ENCODE results near the gene TMEM115.

TMEM115 gene

GRCh38 chr3:50354186-50354764, 5.0 kb downstream of the TMEM115 start:
- Histone ChIP-seq H3K9me3 (ENCODE audit: control insufficient read depth in 5 of 5, low read length in 5 of 5) (no peaks in the 10 kb centered on the region), H3K27me3 (ENCODE audit: control insufficient read depth in 5 of 5, insufficient read depth in 4 of 5, low read length in 5 of 5) (no peaks in the 10 kb centered on the region), H3K27ac (ENCODE audit: low read depth, low read length) (no peak overlapping the region), H3K4me1 (ENCODE audit: control insufficient read depth in 5 of 5, insufficient read depth in 5 of 5, low read length in 5 of 5) (peaks cover 33 to 73% (median 65%) of the 10 kb centered on the region in 5 donors), H3K4me3 (ENCODE audit: low read depth in 1 of 5, low read length in 5 of 5) (no peak overlapping the region), H3K36me3 (ENCODE audit: control insufficient read depth in 5 of 5, insufficient read depth in 5 of 5, low read length in 5 of 5) (peaks cover 0 to 47% (median 41%) of the 10 kb centered on the region in 5 donors), H3K9ac (ENCODE audit: low read length in 5 of 5) (no peak overlapping the region)

GRCh38 chr3:50353245-50354004, 5.9 kb downstream of the TMEM115 start:
- H3K9ac ChIP-seq (ENCODE audit: low read length in 5 of 5) = peak overlapping the region in 1 of 5 donors; percentile 5
- peaks cover 0 to 51% (median 46%) of the 10 kb centered on the region in 5 donors for H3K36me3 ChIP-seq (ENCODE audit: control insufficient read depth in 5 of 5, insufficient read depth in 5 of 5, low read length in 5 of 5)
- no peaks in the 10 kb centered on the region for H3K27me3 ChIP-seq (ENCODE audit: control insufficient read depth in 5 of 5, insufficient read depth in 4 of 5, low read length in 5 of 5)
- H3K27ac ChIP-seq (ENCODE audit: low read depth, low read length) = peak overlapping the region; percentile 16
- H3K9me3 ChIP-seq (ENCODE audit: control insufficient read depth in 5 of 5, low read length in 5 of 5) = no peaks in the 10 kb centered on the region
- no peak overlapping the region for H3K4me3 ChIP-seq (ENCODE audit: low read depth in 1 of 5, low read length in 5 of 5)
- peaks cover 33 to 68% (median 58%) of the 10 kb centered on the region in 5 donors for H3K4me1 ChIP-seq (ENCODE audit: control insufficient read depth in 5 of 5, insufficient read depth in 5 of 5, low read length in 5 of 5)

- Histone ChIP-seq H3K9ac (ENCODE audit: low read length in 5 of 5) (no peak overlapping the region), H3K27me3 (ENCODE audit: control insufficient read depth in 5 of 5, insufficient read depth in 4 of 5, low read length in 5 of 5) (no peaks in the 10 kb centered on the region), H3K4me1 (ENCODE audit: control insufficient read depth in 5 of 5, insufficient read depth in 5 of 5, low read length in 5 of 5) (peaks cover 27 to 61% (median 52%) of the 10 kb centered on the region in 5 donors), H3K36me3 (ENCODE audit: control insufficient read depth in 5 of 5, insufficient read depth in 5 of 5, low read length in 5 of 5) (peaks cover 0 to 53% (median 51%) of the 10 kb centered on the region in 5 donors), H3K27ac (ENCODE audit: low read depth, low read length) (peak overlapping the region; percentile 16), H3K9me3 (ENCODE audit: control insufficient read depth in 5 of 5, low read length in 5 of 5) (no peaks in the 10 kb centered on the region), H3K4me3 (ENCODE audit: low read depth in 1 of 5, low read length in 5 of 5) (no peak overlapping the region)
Measured at GRCh38 chr3:50352781-50353180, 6.5 kb downstream of the TMEM115 start.

- H3K36me3 ChIP-seq (ENCODE audit: control insufficient read depth in 5 of 5, insufficient read depth in 5 of 5, low read length in 5 of 5) = peaks cover 0 to 51% (median 48%) of the 10 kb centered on the region in 5 donors
- peak overlapping the region; percentile 84 to 99 (median 92) for H3K4me3 ChIP-seq (ENCODE audit: low read depth in 1 of 5, low read length in 5 of 5)
- no peaks in the 10 kb centered on the region for H3K27me3 ChIP-seq (ENCODE audit: control insufficient read depth in 5 of 5, insufficient read depth in 4 of 5, low read length in 5 of 5)
- H3K27ac ChIP-seq (ENCODE audit: low read depth, low read length) = peak overlapping the region; percentile 86
- H3K9ac ChIP-seq (ENCODE audit: low read length in 5 of 5) = peak overlapping the region in 3 of 5 donors; percentile 76 to 92 (median 89)
- no peaks in the 10 kb centered on the region for H3K9me3 ChIP-seq (ENCODE audit: control insufficient read depth in 5 of 5, low read length in 5 of 5)
- H3K4me1 ChIP-seq (ENCODE audit: control insufficient read depth in 5 of 5, insufficient read depth in 5 of 5, low read length in 5 of 5) = peaks cover 16 to 47% (median 39%) of the 10 kb centered on the region in 5 donors
Measured at GRCh38 chr3:50351323-50351697, 8.0 kb downstream of the TMEM115 start.

DNA sequence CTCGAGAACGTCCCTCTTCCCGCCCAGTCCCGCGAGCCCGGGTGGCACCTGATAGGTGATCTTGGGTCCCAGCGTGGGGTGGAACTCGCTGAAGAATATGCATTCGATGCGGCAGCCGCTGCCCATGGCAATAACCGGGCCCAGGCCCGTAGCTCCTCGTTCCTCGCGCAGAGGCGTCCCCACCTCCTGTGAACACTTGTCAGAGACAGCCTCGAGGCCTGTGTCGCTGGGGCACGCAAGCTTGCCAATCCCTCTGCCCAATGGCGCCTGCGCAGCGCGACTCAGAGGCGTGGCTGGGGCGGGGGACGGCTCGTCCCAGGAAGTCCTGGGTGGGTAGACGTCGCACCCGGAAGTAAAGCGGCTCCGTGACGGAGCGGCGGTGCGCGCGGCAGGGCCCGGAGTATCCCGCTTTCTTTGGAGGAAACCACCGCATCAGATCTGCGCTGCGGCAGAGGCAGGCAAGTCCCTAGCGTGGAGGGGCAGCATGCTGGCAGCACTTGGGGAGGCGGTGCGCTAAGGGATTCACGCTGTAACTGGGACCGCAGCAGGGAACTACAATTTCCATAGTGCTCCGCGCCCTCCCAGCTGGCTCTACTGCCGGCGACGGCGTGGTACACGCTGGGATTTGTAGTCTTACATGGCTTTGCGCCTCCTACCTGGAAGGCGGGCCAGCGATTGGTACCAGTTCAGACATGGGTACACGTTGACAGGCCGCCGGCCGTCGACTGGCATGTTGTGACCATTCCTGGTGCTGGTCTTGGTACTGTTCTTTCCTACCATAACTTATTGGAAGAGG, 8.6 kb downstream of the TMEM115 start, which contains the start of the genes CYB561D2 and NPRL2:
Gene CYB561D2 (plus strand): TSS at position 336 of the 796 bp plus-strand sequence. CDS start 572 bp downstream, outside the sequence.
Gene NPRL2 (minus strand): TSS at position 249 of the 796 bp plus-strand sequence. CDS start 123 bp downstream, at position 126.
- Histone ChIP-seq H3K36me3 (ENCODE audit: control insufficient read depth in 5 of 5, insufficient read depth in 5 of 5, low read length in 5 of 5) (peaks cover 0 to 46% (median 44%) of the 10 kb centered on the region in 5 donors), H3K4me1 (ENCODE audit: control insufficient read depth in 5 of 5, insufficient read depth in 5 of 5, low read length in 5 of 5) (peaks cover 11 to 44% (median 36%) of the 10 kb centered on the region in 5 donors), H3K27me3 (ENCODE audit: control insufficient read depth in 5 of 5, insufficient read depth in 4 of 5, low read length in 5 of 5) (no peaks in the 10 kb centered on the region), H3K9me3 (ENCODE audit: control insufficient read depth in 5 of 5, low read length in 5 of 5) (no peaks in the 10 kb centered on the region), H3K4me3 (ENCODE audit: low read depth in 1 of 5, low read length in 5 of 5) (peak within 1 kb of the TSS; percentile 84 to 99 (median 92)), H3K27ac (ENCODE audit: low read depth, low read length) (peak within 1 kb of the TSS; percentile 86), H3K9ac (ENCODE audit: low read length in 5 of 5) (peak within 1 kb of the TSS; percentile 71 to 92 (median 76))

GRCh38 chr3:50350213-50350526, 9.2 kb downstream of the TMEM115 start:
- no peaks in the 10 kb centered on the region for H3K9me3 ChIP-seq (ENCODE audit: control insufficient read depth in 5 of 5, low read length in 5 of 5)
- H3K9ac ChIP-seq (ENCODE audit: low read length in 5 of 5) = peak overlapping the region; percentile 71 to 92 (median 76)
- H3K27ac ChIP-seq (ENCODE audit: low read depth, low read length) = peak overlapping the region; percentile 86
- peaks cover 0 to 41% (median 39%) of the 10 kb centered on the region in 5 donors for H3K36me3 ChIP-seq (ENCODE audit: control insufficient read depth in 5 of 5, insufficient read depth in 5 of 5, low read length in 5 of 5)
- H3K4me3 ChIP-seq (ENCODE audit: low read depth in 1 of 5, low read length in 5 of 5) = peak overlapping the region; percentile 82 to 99 (median 92)
- H3K4me1 ChIP-seq (ENCODE audit: control insufficient read depth in 5 of 5, insufficient read depth in 5 of 5, low read length in 5 of 5) = peaks cover 10 to 45% (median 36%) of the 10 kb centered on the region in 5 donors
- H3K27me3 ChIP-seq (ENCODE audit: control insufficient read depth in 5 of 5, insufficient read depth in 4 of 5, low read length in 5 of 5) = no peaks in the 10 kb centered on the region

DNA sequence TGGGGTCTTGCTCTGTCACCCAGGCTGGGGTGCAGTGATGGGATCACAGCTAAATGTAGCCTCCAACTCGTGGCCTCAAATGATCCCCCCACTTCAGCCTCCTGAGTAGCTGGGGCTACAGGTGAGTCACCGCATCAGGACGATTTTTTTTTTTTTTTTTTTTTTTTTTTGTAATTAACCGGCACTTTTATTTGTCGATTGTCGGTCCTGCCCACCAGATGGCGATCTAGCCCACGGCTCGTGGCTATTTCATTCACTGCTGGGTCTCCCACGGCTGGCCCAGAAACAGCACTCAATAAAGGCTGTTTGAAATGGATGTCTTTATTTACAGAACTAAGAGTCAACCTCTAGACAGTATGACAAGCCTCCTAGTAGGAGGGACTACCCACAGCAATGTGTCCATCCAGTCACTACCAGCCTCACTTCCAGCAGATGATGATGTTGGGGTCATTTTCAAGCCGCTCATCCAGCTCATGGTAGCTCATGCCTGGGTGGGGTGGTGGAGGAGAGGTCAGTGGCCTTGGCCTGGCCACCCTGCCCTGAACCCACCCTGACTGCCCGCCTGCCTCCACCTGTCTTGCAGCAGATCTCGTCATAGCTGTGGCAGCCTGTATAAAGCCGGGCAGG, 12.0 kb downstream of the TMEM115 start:
- no peak overlapping the region for H3K4me3 ChIP-seq (ENCODE audit: low read depth in 1 of 5, low read length in 5 of 5)
- no peak overlapping the region for H3K9ac ChIP-seq (ENCODE audit: low read length in 5 of 5)
- H3K27ac ChIP-seq (ENCODE audit: low read depth, low read length) = no peak overlapping the region
- no peaks in the 10 kb centered on the region for H3K27me3 ChIP-seq (ENCODE audit: control insufficient read depth in 5 of 5, insufficient read depth in 4 of 5, low read length in 5 of 5)
- no peaks in the 10 kb centered on the region for H3K9me3 ChIP-seq (ENCODE audit: control insufficient read depth in 5 of 5, low read length in 5 of 5)
- peaks cover 0 to 17% (median 14%) of the 10 kb centered on the region in 5 donors for H3K36me3 ChIP-seq (ENCODE audit: control insufficient read depth in 5 of 5, insufficient read depth in 5 of 5, low read length in 5 of 5)
- peaks cover 12 to 41% (median 37%) of the 10 kb centered on the region in 5 donors for H3K4me1 ChIP-seq (ENCODE audit: control insufficient read depth in 5 of 5, insufficient read depth in 5 of 5, low read length in 5 of 5)

DNA sequence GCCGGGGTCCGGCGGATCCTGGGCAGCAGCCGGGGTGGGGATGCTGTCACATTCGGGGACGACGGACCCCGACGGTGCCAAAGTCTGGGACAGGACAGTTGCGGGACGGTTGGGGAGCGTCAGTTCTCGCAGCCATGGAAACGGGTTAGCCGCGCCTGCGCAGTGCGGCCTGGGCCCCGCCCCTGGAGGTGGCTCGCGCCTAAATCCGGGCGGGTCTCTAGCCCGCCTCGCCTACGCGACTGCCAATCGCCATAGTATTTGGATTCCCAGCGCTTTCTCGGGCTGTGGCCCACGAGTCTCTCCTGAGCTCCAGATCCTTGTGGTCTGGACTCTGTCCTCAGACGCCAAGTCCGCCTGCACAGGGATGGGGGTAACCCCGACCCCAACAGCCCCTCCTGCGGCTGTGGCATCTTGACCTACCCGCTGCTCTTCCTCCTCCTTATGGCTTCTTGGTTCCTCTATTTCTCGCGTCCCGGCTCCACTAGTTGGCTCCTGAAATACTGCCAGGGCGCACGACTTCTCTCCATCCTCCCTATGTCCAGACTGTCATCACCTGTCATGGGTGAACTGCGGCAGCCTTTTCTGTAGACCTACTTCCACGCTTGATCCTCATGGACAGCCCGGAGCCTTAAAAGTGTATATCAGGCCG, 13.6 kb downstream of the TMEM115 start, which contains the start of gene ZMYND10:
Gene ZMYND10 (minus strand): TSS at position 147 of the 649 bp plus-strand sequence. CDS start 153 bp downstream, outside the sequence.
- peak within 1 kb of the TSS; percentile 11 to 58 (median 48) for H3K4me3 ChIP-seq (ENCODE audit: low read depth in 1 of 5, low read length in 5 of 5)
- H3K9ac ChIP-seq (ENCODE audit: low read length in 5 of 5) = peak within 1 kb of the TSS in 2 of 5 donors; percentile 42 to 63
- H3K27ac ChIP-seq (ENCODE audit: low read depth, low read length) = no peak within 1 kb of the TSS
- peaks cover 0 to 17% (median 14%) of the 10 kb centered on the region in 5 donors for H3K36me3 ChIP-seq (ENCODE audit: control insufficient read depth in 5 of 5, insufficient read depth in 5 of 5, low read length in 5 of 5)
- peaks cover 6 to 42% (median 40%) of the 10 kb centered on the region in 5 donors for H3K4me1 ChIP-seq (ENCODE audit: control insufficient read depth in 5 of 5, insufficient read depth in 5 of 5, low read length in 5 of 5)
- no peaks in the 10 kb centered on the region for H3K9me3 ChIP-seq (ENCODE audit: control insufficient read depth in 5 of 5, low read length in 5 of 5)
- H3K27me3 ChIP-seq (ENCODE audit: control insufficient read depth in 5 of 5, insufficient read depth in 4 of 5, low read length in 5 of 5) = no peaks in the 10 kb centered on the region

GRCh38 chr3:50345008-50345407, 14.3 kb downstream of the TMEM115 start:
- H3K36me3 ChIP-seq (ENCODE audit: control insufficient read depth in 5 of 5, insufficient read depth in 5 of 5, low read length in 5 of 5) = peaks cover 0 to 17% (median 14%) of the 10 kb centered on the region in 5 donors
- peaks cover 5 to 43% (median 41%) of the 10 kb centered on the region in 5 donors for H3K4me1 ChIP-seq (ENCODE audit: control insufficient read depth in 5 of 5, insufficient read depth in 5 of 5, low read length in 5 of 5)
- no peak overlapping the region for H3K27ac ChIP-seq (ENCODE audit: low read depth, low read length)
- peak overlapping the region in 1 of 5 donors; percentile 58 for H3K4me3 ChIP-seq (ENCODE audit: low read depth in 1 of 5, low read length in 5 of 5)
- H3K9ac ChIP-seq (ENCODE audit: low read length in 5 of 5) = peak overlapping the region in 1 of 5 donors; percentile 63
- no peaks in the 10 kb centered on the region for H3K27me3 ChIP-seq (ENCODE audit: control insufficient read depth in 5 of 5, insufficient read depth in 4 of 5, low read length in 5 of 5)
- H3K9me3 ChIP-seq (ENCODE audit: control insufficient read depth in 5 of 5, low read length in 5 of 5) = no peaks in the 10 kb centered on the region
